Measurements from ENCODE around the gene LRP2BP.
"Not testable (repeated sequence)": the region's sequence is repeated elsewhere in the genome, so short reads cannot be mapped to it uniquely, and the experiment has no call there.

LRP2BP gene

DNA sequence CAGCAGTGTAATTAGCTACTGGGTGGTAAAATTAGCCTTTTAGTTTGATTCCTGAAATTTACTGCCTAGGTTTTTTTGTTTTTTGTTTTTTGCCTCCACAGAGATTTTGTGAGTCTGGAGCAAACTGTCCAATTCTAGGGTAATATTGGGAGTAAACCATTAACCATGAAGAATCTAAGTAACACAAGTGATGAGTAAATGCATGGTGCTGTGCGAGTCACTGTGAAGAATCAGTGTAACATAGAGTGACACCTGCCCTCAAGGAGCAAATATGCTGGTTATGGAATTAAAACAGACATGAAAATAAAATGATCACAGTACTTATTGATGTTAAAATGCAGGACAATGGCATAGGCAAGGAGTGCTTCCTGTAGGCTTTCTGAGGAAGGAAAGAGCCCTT, 60.1 kb downstream of the LRP2BP start:
- no peak overlapping the region for H2AFZ ChIP-seq (ENCODE audit: low read depth, low read length)
- no peak overlapping the region for H3K9ac ChIP-seq (ENCODE audit: low read length)
- H2BK5ac ChIP-seq (ENCODE audit: low read depth, low read length, poor library complexity, severe bottlenecking) = no peak overlapping the region
- peaks cover 4% of the 10 kb centered on the region for H3K79me1 ChIP-seq (replicated peaks; ENCODE audit: low read length, poor library complexity, severe bottlenecking)
- H2AK5ac ChIP-seq (ENCODE audit: low read length, severe bottlenecking) = no peak overlapping the region
- H3K36me3 ChIP-seq (ENCODE audit: control insufficient read depth in 1 of 2, insufficient read depth in 2 of 2, low read depth in 1 of 2, low read length in 2 of 2) = peaks cover 3 to 10% of the 10 kb centered on the region in 2 experiments
- 92% methylated on average over 1 of the region's 1 CpG for WGBS
- H2BK15ac ChIP-seq (ENCODE audit: low read depth, poor library complexity, severe bottlenecking) = no peak overlapping the region
- H3K18ac ChIP-seq (ENCODE audit: low read depth in 1 of 2, low read length in 2 of 2) = no peak overlapping the region
- no peak overlapping the region for H3K14ac ChIP-seq (ENCODE audit: low read length in 2 of 2)
- DNase-seq = no peak
- H3K4me3 ChIP-seq (ENCODE audit: insufficient read depth in 1 of 2, low read depth in 1 of 2, low read length in 2 of 2) = no peak overlapping the region
- H3K9me3 ChIP-seq (ENCODE audit: control insufficient read depth, low read length) = no peaks in the 10 kb centered on the region
- no peak overlapping the region for H3K4ac ChIP-seq (ENCODE audit: low read depth in 1 of 2, low read length in 2 of 2)
- no peak overlapping the region for H3K4me2 ChIP-seq (ENCODE audit: low read length, poor library complexity, severe bottlenecking)
- no peak overlapping the region for H4K91ac ChIP-seq (ENCODE audit: low read length)
- H3K23ac ChIP-seq (ENCODE audit: low read length in 2 of 2) = no peak overlapping the region
- no peak overlapping the region for H2BK12ac ChIP-seq (ENCODE audit: low read length in 2 of 2)
- no peak overlapping the region for H2BK120ac ChIP-seq (ENCODE audit: low read depth, low read length)
- peaks cover 2% of the 10 kb centered on the region for H3K4me1 ChIP-seq (ENCODE audit: control insufficient read depth, insufficient read depth, low read depth, low read length)
- no peaks in the 10 kb centered on the region for H3K27me3 ChIP-seq (ENCODE audit: control insufficient read depth in 1 of 2, insufficient read depth in 1 of 2, low read length in 2 of 2)
- no peak overlapping the region for H4K8ac ChIP-seq (ENCODE audit: low read length)
- no peak overlapping the region for H3K27ac ChIP-seq (ENCODE audit: low read length, poor library complexity, severe bottlenecking)

DNA sequence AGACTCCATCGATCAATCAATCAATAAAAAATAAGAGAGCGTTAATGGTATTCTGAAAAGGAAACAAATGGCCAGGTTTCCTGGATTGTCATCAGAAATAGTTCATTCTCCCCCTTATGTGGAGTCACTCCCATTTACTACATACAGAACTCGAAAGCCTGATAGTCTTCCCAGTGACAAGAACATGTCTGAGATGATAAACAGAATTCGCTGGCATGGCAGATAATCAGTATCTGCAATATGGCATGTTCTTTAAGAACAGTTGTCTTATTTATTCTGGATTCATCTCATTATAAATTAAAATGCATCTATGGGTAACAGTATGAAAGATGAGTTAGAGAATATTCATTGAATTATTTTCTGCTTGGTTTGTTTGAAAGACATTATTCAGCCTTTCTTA, 61.4 kb downstream of the LRP2BP start:
- Histone ChIP-seq H2BK5ac (ENCODE audit: low read depth, low read length, poor library complexity, severe bottlenecking) (no peak overlapping the region), H2AFZ (ENCODE audit: low read depth, low read length) (no peak overlapping the region), H3K27ac (ENCODE audit: low read length, poor library complexity, severe bottlenecking) (no peak overlapping the region), H2BK120ac (ENCODE audit: low read depth, low read length) (no peak overlapping the region), H3K27me3 (ENCODE audit: control insufficient read depth in 1 of 2, insufficient read depth in 1 of 2, low read length in 2 of 2) (no peaks in the 10 kb centered on the region), H2BK12ac (ENCODE audit: low read length in 2 of 2) (no peak overlapping the region), H3K9me3 (ENCODE audit: control insufficient read depth, low read length) (no peaks in the 10 kb centered on the region), H3K4ac (ENCODE audit: low read depth in 1 of 2, low read length in 2 of 2) (no peak overlapping the region), H3K14ac (ENCODE audit: low read length in 2 of 2) (no peak overlapping the region), H3K4me3 (ENCODE audit: insufficient read depth in 1 of 2, low read depth in 1 of 2, low read length in 2 of 2) (no peak overlapping the region), H3K23ac (ENCODE audit: low read length in 2 of 2) (no peak overlapping the region), H3K4me2 (ENCODE audit: low read length, poor library complexity, severe bottlenecking) (no peak overlapping the region), H2BK15ac (ENCODE audit: low read depth, poor library complexity, severe bottlenecking) (no peak overlapping the region), H4K8ac (ENCODE audit: low read length) (no peak overlapping the region), H3K36me3 (ENCODE audit: control insufficient read depth in 1 of 2, insufficient read depth in 2 of 2, low read depth in 1 of 2, low read length in 2 of 2) (peaks cover 2 to 4% of the 10 kb centered on the region in 2 experiments), H3K4me1 (ENCODE audit: control insufficient read depth, insufficient read depth, low read depth, low read length) (peaks cover 2% of the 10 kb centered on the region), H2AK5ac (ENCODE audit: low read length, severe bottlenecking) (no peak overlapping the region), H3K18ac (ENCODE audit: low read depth in 1 of 2, low read length in 2 of 2) (no peak overlapping the region), H3K9ac (ENCODE audit: low read length) (no peak overlapping the region), H4K91ac (ENCODE audit: low read length) (no peak overlapping the region), H3K79me1 (replicated peaks; ENCODE audit: low read length, poor library complexity, severe bottlenecking) (peaks cover 9% of the 10 kb centered on the region)
- DNase-seq = no peak
- WGBS = 97% methylated on average over 3 of the region's 4 CpGs

DNA sequence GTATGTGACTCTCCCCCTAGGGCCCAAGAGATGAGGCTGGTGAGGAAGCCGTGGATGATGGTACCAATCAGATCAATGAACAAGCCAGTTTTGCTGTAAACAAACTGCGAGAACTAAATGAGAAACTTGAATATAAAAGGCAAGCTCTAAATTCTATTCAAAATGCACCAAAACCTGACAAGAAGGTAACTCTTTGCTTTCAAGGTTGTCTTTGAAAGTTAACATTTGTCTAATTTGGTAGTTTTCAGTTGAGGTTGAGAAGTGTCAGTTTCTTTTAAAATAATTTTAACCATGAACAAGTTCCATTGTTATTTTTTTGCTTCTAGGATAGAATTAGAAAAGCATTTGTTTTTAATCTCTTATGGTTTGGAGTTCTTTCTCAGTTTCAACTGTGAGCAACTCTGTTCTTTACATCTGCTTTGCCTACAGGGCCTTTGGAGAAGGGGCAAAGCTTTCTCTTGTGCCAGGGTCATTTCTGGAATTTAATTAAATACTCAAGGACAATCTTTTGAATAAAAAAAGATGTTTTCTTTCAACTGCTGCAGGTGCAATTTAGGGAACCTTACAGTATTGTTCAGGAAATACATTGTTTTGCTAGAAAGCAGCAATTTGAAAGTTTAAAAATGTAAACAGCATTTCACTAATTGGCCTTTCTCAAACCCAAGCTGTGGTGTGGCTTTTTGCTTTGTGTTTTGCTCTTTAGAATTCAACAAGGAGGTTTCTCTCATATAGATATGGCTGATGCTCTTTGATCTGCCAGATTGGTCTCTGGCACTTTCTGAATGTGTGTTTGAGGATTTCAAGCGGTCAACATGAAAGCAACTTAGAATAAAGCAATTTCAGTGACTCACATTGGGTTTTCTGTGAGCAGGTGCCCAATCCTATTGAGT, 62.9 kb downstream of the LRP2BP start:
- Histone ChIP-seq H4K91ac (ENCODE audit: low read length) (no peak overlapping the region), H3K27ac (ENCODE audit: low read length, poor library complexity, severe bottlenecking) (no peak overlapping the region), H4K8ac (ENCODE audit: low read length) (no peak overlapping the region), H3K79me1 (replicated peaks; ENCODE audit: low read length, poor library complexity, severe bottlenecking) (peaks cover 13% of the 10 kb centered on the region), H3K9me3 (ENCODE audit: control insufficient read depth, low read length) (no peaks in the 10 kb centered on the region), H2AFZ (ENCODE audit: low read depth, low read length) (no peak overlapping the region), H2BK5ac (ENCODE audit: low read depth, low read length, poor library complexity, severe bottlenecking) (no peak overlapping the region), H3K4me1 (ENCODE audit: control insufficient read depth, insufficient read depth, low read depth, low read length) (peaks cover 2% of the 10 kb centered on the region), H3K18ac (ENCODE audit: low read depth in 1 of 2, low read length in 2 of 2) (no peak overlapping the region), H3K4ac (ENCODE audit: low read depth in 1 of 2, low read length in 2 of 2) (no peak overlapping the region), H2BK12ac (ENCODE audit: low read length in 2 of 2) (no peak overlapping the region), H3K36me3 (ENCODE audit: control insufficient read depth in 1 of 2, insufficient read depth in 2 of 2, low read depth in 1 of 2, low read length in 2 of 2) (peaks cover under 1 to 7% of the 10 kb centered on the region in 2 experiments), H2BK120ac (ENCODE audit: low read depth, low read length) (no peak overlapping the region), H2AK5ac (ENCODE audit: low read length, severe bottlenecking) (no peak overlapping the region), H2BK15ac (ENCODE audit: low read depth, poor library complexity, severe bottlenecking) (no peak overlapping the region), H3K4me3 (ENCODE audit: insufficient read depth in 1 of 2, low read depth in 1 of 2, low read length in 2 of 2) (no peak overlapping the region), H3K4me2 (ENCODE audit: low read length, poor library complexity, severe bottlenecking) (no peak overlapping the region), H3K23ac (ENCODE audit: low read length in 2 of 2) (no peak overlapping the region), H3K9ac (ENCODE audit: low read length) (no peak overlapping the region), H3K14ac (ENCODE audit: low read length in 2 of 2) (no peak overlapping the region), H3K27me3 (ENCODE audit: control insufficient read depth in 1 of 2, insufficient read depth in 1 of 2, low read length in 2 of 2) (no peaks in the 10 kb centered on the region)
- WGBS = 97% methylated on average over 2 of the region's 3 CpGs
- no peak for DNase-seq

DNA sequence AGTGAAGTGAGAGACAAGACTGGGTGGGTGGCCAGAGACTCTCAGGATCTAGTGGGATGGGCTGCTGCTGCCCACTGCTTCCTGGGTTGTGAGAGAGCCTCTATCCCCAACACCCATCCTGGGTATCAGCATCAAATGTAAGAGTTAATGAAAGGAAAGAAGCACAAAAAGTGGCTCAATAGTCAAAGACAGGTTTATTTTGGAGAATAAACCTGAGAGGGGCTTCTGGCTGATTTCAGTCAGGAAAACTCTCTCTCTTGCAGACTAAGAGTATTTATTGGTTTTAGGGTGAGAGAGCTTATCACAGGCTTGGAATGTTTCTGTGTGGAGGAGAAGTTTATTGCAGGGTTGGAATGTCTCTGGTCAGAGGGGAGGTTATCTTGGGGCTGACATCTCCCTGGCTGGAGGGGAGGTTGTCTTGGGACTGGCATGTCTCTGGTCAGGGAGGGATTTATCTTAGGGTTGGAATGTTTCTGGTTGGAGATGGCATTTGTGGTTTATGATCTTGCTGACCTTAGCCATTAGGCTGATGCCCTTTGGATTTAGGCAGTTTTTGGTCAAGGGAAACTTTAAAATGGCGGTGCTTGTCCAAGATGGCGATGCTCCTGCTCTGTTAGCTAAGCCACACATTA, 65.7 kb downstream of the LRP2BP start:
- H2AK5ac ChIP-seq (ENCODE audit: low read length, severe bottlenecking); H3K9me3 ChIP-seq (ENCODE audit: control insufficient read depth, low read length); H2BK5ac ChIP-seq (ENCODE audit: low read depth, low read length, poor library complexity, severe bottlenecking); H3K27ac ChIP-seq (ENCODE audit: low read length, poor library complexity, severe bottlenecking); DNase-seq; H3K18ac ChIP-seq (ENCODE audit: low read depth in 1 of 2, low read length in 2 of 2); H3K36me3 ChIP-seq (ENCODE audit: control insufficient read depth in 1 of 2, insufficient read depth in 2 of 2, low read depth in 1 of 2, low read length in 2 of 2); H3K14ac ChIP-seq (ENCODE audit: low read length in 2 of 2); H3K9ac ChIP-seq (ENCODE audit: low read length); H3K27me3 ChIP-seq (ENCODE audit: control insufficient read depth in 1 of 2, insufficient read depth in 1 of 2, low read length in 2 of 2); H2AFZ ChIP-seq (ENCODE audit: low read depth, low read length); H2BK120ac ChIP-seq (ENCODE audit: low read depth, low read length); H2BK15ac ChIP-seq (ENCODE audit: low read depth, poor library complexity, severe bottlenecking); H4K8ac ChIP-seq (ENCODE audit: low read length); H3K4me2 ChIP-seq (ENCODE audit: low read length, poor library complexity, severe bottlenecking); H3K23ac ChIP-seq (ENCODE audit: low read length in 2 of 2); H4K91ac ChIP-seq (ENCODE audit: low read length); H3K4me3 ChIP-seq (ENCODE audit: insufficient read depth in 1 of 2, low read depth in 1 of 2, low read length in 2 of 2); H3K4ac ChIP-seq (ENCODE audit: low read depth in 1 of 2, low read length in 2 of 2); H3K4me1 ChIP-seq (ENCODE audit: control insufficient read depth, insufficient read depth, low read depth, low read length): not testable (repeated sequence)
- 94% methylated on average over 2 of the region's 2 CpGs for WGBS
- Histone ChIP-seq H2BK12ac (ENCODE audit: low read length in 2 of 2) (peak overlapping the region in 1 of 2 experiments; percentile 15), H3K79me1 (replicated peaks; ENCODE audit: low read length, poor library complexity, severe bottlenecking) (peaks cover 14% of the 10 kb centered on the region)

Measured in mesenchymal stem cell (in vitro differentiated cells and primary cell).